GM21447 (cell line): ENCODE results near the gene CGGBP1.

Experiments used
- ATAC-seq: cut with Tn5 transposase; IDR thresholded peaks from one replicate; pipeline ENCODE4 v1.9.1; 2021; ENCODE audit not compliant: unreplicated experiment

CGGBP1 gene

GRCh38 chr3:88058581-88059379 is at the start of gene CGGBP1, which contains the start of gene ZNF654:
Gene CGGBP1, minus strand, starts transcription at chr3:88059005. Its CDS starts 3,029 bp downstream, at chr3:88055976.
Gene ZNF654, plus strand, starts transcription at chr3:88059255. Its CDS starts 65 bp downstream, at chr3:88059320.
- ATAC-seq: peak; percentile 93

GRCh38 chr3:88105325-88105724 is 46.5 kb upstream of the CGGBP1 start:
- ATAC-seq: no peak

- ATAC-seq: no peak
Measured at GRCh38 chr3:88101142-88101541, 42.3 kb upstream of the CGGBP1 start.

GRCh38 chr3:88093266-88093665 is 34.5 kb upstream of the CGGBP1 start:
- no peak for ATAC-seq

- no peak for ATAC-seq
Measured at GRCh38 chr3:88092270-88092669, 33.5 kb upstream of the CGGBP1 start.

- ATAC-seq: no peak
Measured at GRCh38 chr3:88090681-88091080, 31.9 kb upstream of the CGGBP1 start.

GRCh38 chr3:88084097-88084501 is 25.3 kb upstream of the CGGBP1 start:
- ATAC-seq: no peak

GRCh38 chr3:88082854-88083253 is 24.0 kb upstream of the CGGBP1 start:
- no peak for ATAC-seq

- ATAC-seq: no peak
Measured at GRCh38 chr3:88078932-88079331, 20.1 kb upstream of the CGGBP1 start.

- ATAC-seq: no peak
Measured at GRCh38 chr3:88076712-88077111, 17.9 kb upstream of the CGGBP1 start.

- no peak for ATAC-seq
Measured at GRCh38 chr3:88075497-88075896, 16.7 kb upstream of the CGGBP1 start.

GRCh38 chr3:88075072-88075471 is 16.3 kb upstream of the CGGBP1 start:
- no peak for ATAC-seq

GRCh38 chr3:88061746-88062145 is 2.9 kb upstream of the CGGBP1 start:
- ATAC-seq: no peak

- ATAC-seq: peak; percentile 7
Measured at GRCh38 chr3:88059380-88060170, 770 bp upstream of the CGGBP1 start.

- peak; percentile 15 for ATAC-seq
Measured at GRCh38 chr3:88058306-88058580, 562 bp downstream of the CGGBP1 start.

GRCh38 chr3:88057630-88058305 is 1.0 kb downstream of the CGGBP1 start:
- no peak for ATAC-seq

- no peak for ATAC-seq
Measured at GRCh38 chr3:88046766-88047165, 12.0 kb downstream of the CGGBP1 start.

GRCh38 chr3:88044411-88044810 is 14.4 kb downstream of the CGGBP1 start:
- no peak for ATAC-seq

GRCh38 chr3:88041005-88041404 is 17.8 kb downstream of the CGGBP1 start:
- no peak for ATAC-seq

GRCh38 chr3:88040529-88040928 is 18.3 kb downstream of the CGGBP1 start:
- ATAC-seq: no peak

- no peak for ATAC-seq
Measured at GRCh38 chr3:88038566-88038965, 20.2 kb downstream of the CGGBP1 start.

- ATAC-seq: no peak
Measured at GRCh38 chr3:88036221-88036620, 22.6 kb downstream of the CGGBP1 start.
